ENCODE measurements around the gene KCTD5.

DNA sequence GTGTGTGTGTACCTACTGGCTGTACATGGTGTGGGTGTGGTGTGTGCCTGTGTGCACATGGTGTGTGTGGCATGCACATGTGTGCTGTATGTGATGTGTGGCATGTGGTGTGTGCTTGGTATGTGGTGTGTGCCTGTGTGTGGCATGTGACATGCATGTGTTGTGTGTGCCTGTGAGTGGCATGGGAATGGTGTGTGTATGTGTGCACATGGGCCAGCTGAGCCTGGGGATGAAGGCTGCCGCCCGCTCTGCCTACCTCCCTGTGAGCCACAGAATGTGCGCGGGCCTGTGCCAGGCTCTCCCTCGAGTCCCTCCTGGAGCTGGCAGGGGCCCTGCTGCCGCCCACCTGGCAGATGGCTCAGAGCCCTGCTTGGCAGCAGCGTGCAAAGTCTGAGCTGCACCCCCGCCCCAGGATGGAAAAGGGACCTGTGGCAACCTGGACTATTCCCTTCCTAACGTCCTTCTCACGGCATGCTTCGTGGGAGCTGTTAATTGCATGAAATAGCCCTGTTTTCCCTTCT lies 28.4 kb downstream of the KCTD5 start:
- TF ChIP-seq, protein P1, sequence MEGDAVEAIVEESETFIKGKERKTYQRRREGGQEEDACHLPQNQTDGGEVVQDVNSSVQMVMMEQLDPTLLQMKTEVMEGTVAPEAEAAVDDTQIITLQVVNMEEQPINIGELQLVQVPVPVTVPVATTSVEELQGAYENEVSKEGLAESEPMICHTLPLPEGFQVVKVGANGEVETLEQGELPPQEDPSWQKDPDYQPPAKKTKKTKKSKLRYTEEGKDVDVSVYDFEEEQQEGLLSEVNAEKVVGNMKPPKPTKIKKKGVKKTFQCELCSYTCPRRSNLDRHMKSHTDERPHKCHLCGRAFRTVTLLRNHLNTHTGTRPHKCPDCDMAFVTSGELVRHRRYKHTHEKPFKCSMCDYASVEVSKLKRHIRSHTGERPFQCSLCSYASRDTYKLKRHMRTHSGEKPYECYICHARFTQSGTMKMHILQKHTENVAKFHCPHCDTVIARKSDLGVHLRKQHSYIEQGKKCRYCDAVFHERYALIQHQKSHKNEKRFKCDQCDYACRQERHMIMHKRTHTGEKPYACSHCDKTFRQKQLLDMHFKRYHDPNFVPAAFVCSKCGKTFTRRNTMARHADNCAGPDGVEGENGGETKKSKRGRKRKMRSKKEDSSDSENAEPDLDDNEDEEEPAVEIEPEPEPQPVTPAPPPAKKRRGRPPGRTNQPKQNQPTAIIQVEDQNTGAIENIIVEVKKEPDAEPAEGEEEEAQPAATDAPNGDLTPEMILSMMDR (optimal IDR thresholded peaks at IDR 0.05 in 1 of 3, IDR thresholded peaks at IDR 0.05 in 1 of 3, conservative IDR thresholded peaks at IDR 0.05 in 1 of 3; ENCODE audit: extremely low read depth in 1 of 3, insufficient read depth in 2 of 3, low read length in 3 of 3), result no peak
- TF ChIP-seq EZH2 (IDR thresholded peaks at IDR 0.05; ENCODE audit: low read length), result no peak

Measured in keratinocyte (primary cell).